Duodenal mucosa (tissue), 2 donors: Measurements from ENCODE around the gene ABTB1.
"Not testable (repeated sequence)": the region's sequence is repeated elsewhere in the genome, so short reads cannot be mapped to it uniquely, and the experiment has no call there.

Source experiments
- H3K27ac ChIP-seq: one replicate; pipeline ENCODE4 v1.7.0; 2013; ENCODE audit warnings: low read depth, low read length
- H3K27me3 ChIP-seq, 2 donors: one replicate each; pipeline ENCODE4 v1.7.0; 2013; ENCODE audit warnings: low read length in 2 of 2, control low read depth in 1 of 2; ENCODE audit not compliant: insufficient read depth in 2 of 2, control insufficient read depth in 1 of 2
- H3K36me3 ChIP-seq, 2 donors: one replicate each; pipeline ENCODE4 v1.7.0; 2013; ENCODE audit warnings: low read length in 2 of 2, control low read depth in 1 of 2; ENCODE audit not compliant: insufficient read depth in 2 of 2, control insufficient read depth in 1 of 2
- H3K4me1 ChIP-seq, 2 donors: one replicate each; pipeline ENCODE4 v1.7.0; 2013; ENCODE audit warnings: low read length in 2 of 2, control low read depth in 1 of 2; ENCODE audit not compliant: insufficient read depth in 2 of 2, control insufficient read depth in 1 of 2
- H3K4me3 ChIP-seq, 2 donors: one replicate each; pipeline ENCODE4 v1.7.0; 2013; ENCODE audit warnings: low read length in 2 of 2, low read depth in 1 of 2
- H3K9ac ChIP-seq, 2 donors: one replicate each; pipeline ENCODE4 v1.7.0; 2013; ENCODE audit warnings: low read length in 2 of 2, low read depth in 1 of 2
- H3K9me3 ChIP-seq, 2 donors: one replicate each; pipeline ENCODE4 v1.7.0; 2013; ENCODE audit warnings: low read length in 2 of 2, control low read depth in 1 of 2; ENCODE audit not compliant: control insufficient read depth in 1 of 2

ABTB1 gene

GRCh38 chr3:127647845-127648204 is 24.9 kb upstream of the ABTB1 start:
- Histone ChIP-seq H3K36me3 (no peaks in the 10 kb centered on the region), H3K27me3 (no peaks in the 10 kb centered on the region), H3K9me3 (no peaks in the 10 kb centered on the region), H3K9ac (no peak overlapping the region), H3K4me1 (no peaks in the 10 kb centered on the region), H3K27ac (no peak overlapping the region), H3K4me3 (no peak overlapping the region)

GRCh38 chr3:127650236-127650635 is 22.5 kb upstream of the ABTB1 start:
- no peak overlapping the region for H3K9ac ChIP-seq
- H3K4me1 ChIP-seq = no peaks in the 10 kb centered on the region
- no peak overlapping the region for H3K4me3 ChIP-seq
- H3K27ac ChIP-seq = no peak overlapping the region
- H3K36me3 ChIP-seq = no peaks in the 10 kb centered on the region
- H3K9me3 ChIP-seq = no peaks in the 10 kb centered on the region
- no peaks in the 10 kb centered on the region for H3K27me3 ChIP-seq

- H3K4me1 ChIP-seq = no peaks in the 10 kb centered on the region
- no peaks in the 10 kb centered on the region for H3K9me3 ChIP-seq
- no peak overlapping the region for H3K27ac ChIP-seq
These were observed 21.1 kb upstream of the ABTB1 start for GRCh38 chr3:127651516-127652172.

GRCh38 chr3:127652246-127652995 is 20.3 kb upstream of the ABTB1 start:
- H3K36me3 ChIP-seq = no peaks in the 10 kb centered on the region
- H3K4me1 ChIP-seq = no peaks in the 10 kb centered on the region
- H3K27me3 ChIP-seq = no peaks in the 10 kb centered on the region
- no peak overlapping the region for H3K9ac ChIP-seq
- H3K9me3 ChIP-seq = no peaks in the 10 kb centered on the region
- no peak overlapping the region for H3K27ac ChIP-seq
- H3K4me3 ChIP-seq = no peak overlapping the region

More at GRCh38 chr3:127651516-127652172, 21.1 kb upstream of the ABTB1 start:
- H3K9ac ChIP-seq = no peak overlapping the region
- H3K4me3 ChIP-seq = no peak overlapping the region
- H3K27me3 ChIP-seq = no peaks in the 10 kb centered on the region
- H3K36me3 ChIP-seq = no peaks in the 10 kb centered on the region

- Histone ChIP-seq H3K36me3 (no peaks in the 10 kb centered on the region), H3K4me3 (no peak overlapping the region), H3K27ac (no peak overlapping the region), H3K9me3 (no peaks in the 10 kb centered on the region), H3K4me1 (no peaks in the 10 kb centered on the region), H3K9ac (no peak overlapping the region), H3K27me3 (no peaks in the 10 kb centered on the region)
These were observed 18.4 kb upstream of the ABTB1 start for GRCh38 chr3:127654374-127654773.

GRCh38 chr3:127654993-127655392 is 17.8 kb upstream of the ABTB1 start:
- H3K27me3 ChIP-seq, H3K4me3 ChIP-seq, H3K27ac ChIP-seq, H3K9ac ChIP-seq, H3K9me3 ChIP-seq, H3K36me3 ChIP-seq, H3K4me1 ChIP-seq: not testable (repeated sequence)

GRCh38 chr3:127655641-127656040 is 17.1 kb upstream of the ABTB1 start:
- Histone ChIP-seq H3K9ac (no peak overlapping the region), H3K36me3 (no peaks in the 10 kb centered on the region), H3K27ac (no peak overlapping the region), H3K4me3 (no peak overlapping the region), H3K4me1 (no peaks in the 10 kb centered on the region), H3K27me3 (no peaks in the 10 kb centered on the region), H3K9me3 (no peaks in the 10 kb centered on the region)

GRCh38 chr3:127656906-127657305 is 15.8 kb upstream of the ABTB1 start:
- H3K9ac ChIP-seq = no peak overlapping the region
- H3K9me3 ChIP-seq = no peaks in the 10 kb centered on the region
- no peak overlapping the region for H3K4me3 ChIP-seq
- no peaks in the 10 kb centered on the region for H3K36me3 ChIP-seq
- H3K27ac ChIP-seq = no peak overlapping the region
- H3K4me1 ChIP-seq = no peaks in the 10 kb centered on the region
- no peaks in the 10 kb centered on the region for H3K27me3 ChIP-seq

GRCh38 chr3:127658234-127658633 is 14.5 kb upstream of the ABTB1 start:
- Histone ChIP-seq H3K27ac (no peak overlapping the region), H3K9ac (no peak overlapping the region), H3K4me1 (no peaks in the 10 kb centered on the region), H3K9me3 (no peaks in the 10 kb centered on the region), H3K27me3 (no peaks in the 10 kb centered on the region), H3K4me3 (no peak overlapping the region), H3K36me3 (no peaks in the 10 kb centered on the region)

- H3K27ac ChIP-seq = no peak overlapping the region
- no peaks in the 10 kb centered on the region for H3K4me1 ChIP-seq
- H3K9ac ChIP-seq = no peak overlapping the region
- H3K27me3 ChIP-seq = no peaks in the 10 kb centered on the region
- H3K36me3 ChIP-seq = no peaks in the 10 kb centered on the region
- H3K9me3 ChIP-seq = no peaks in the 10 kb centered on the region
- no peak overlapping the region for H3K4me3 ChIP-seq
These were observed 12.0 kb upstream of the ABTB1 start for GRCh38 chr3:127660621-127661251.
